GM19372 (cell line): ENCODE results near the gene TBC1D5.
"Not testable (repeated sequence)": the region's sequence is repeated elsewhere in the genome, so short reads cannot be mapped to it uniquely, and the experiment has no call there.

ENCODE experiments used
- ATAC-seq: cut with Tn5 transposase; IDR thresholded peaks from one replicate; pipeline ENCODE4 v1.9.1; 2021; ENCODE audit warnings: mild to moderate bottlenecking, low read depth, moderate library complexity; ENCODE audit not compliant: unreplicated experiment

The TBC1D5 gene

GRCh38 chr3:17724122-17724521 is 18.3 kb downstream of the TBC1D5 start:
- ATAC-seq = no peak

- no peak for ATAC-seq
Measured at GRCh38 chr3:17717411-17717810, 25.0 kb downstream of the TBC1D5 start.

- no peak for ATAC-seq
Measured at GRCh38 chr3:17714473-17714872, 28.0 kb downstream of the TBC1D5 start.

GRCh38 chr3:17709236-17709810 is 33.1 kb downstream of the TBC1D5 start:
- ATAC-seq = no peak

GRCh38 chr3:17707813-17708543 is 34.5 kb downstream of the TBC1D5 start:
- ATAC-seq = no peak

GRCh38 chr3:17705991-17706390 is 36.4 kb downstream of the TBC1D5 start:
- not testable (repeated sequence) for ATAC-seq

- not testable (repeated sequence) for ATAC-seq
Measured at GRCh38 chr3:17699815-17700214, 42.6 kb downstream of the TBC1D5 start.

- ATAC-seq = not testable (repeated sequence)
Measured at GRCh38 chr3:17695665-17696064, 46.8 kb downstream of the TBC1D5 start.

- not testable (repeated sequence) for ATAC-seq
Measured at GRCh38 chr3:17693670-17693999, 48.8 kb downstream of the TBC1D5 start.

GRCh38 chr3:17692846-17693669 is 49.4 kb downstream of the TBC1D5 start:
- ATAC-seq = not testable (repeated sequence)

- ATAC-seq = no peak
Measured at GRCh38 chr3:17687566-17687965, 54.9 kb downstream of the TBC1D5 start.

- ATAC-seq = no peak
Measured at GRCh38 chr3:17686613-17687012, 55.8 kb downstream of the TBC1D5 start.

GRCh38 chr3:17683542-17684207 is 58.8 kb downstream of the TBC1D5 start:
- no peak for ATAC-seq

- no peak for ATAC-seq
Measured at GRCh38 chr3:17680530-17680929, 61.9 kb downstream of the TBC1D5 start.

- peak; percentile 69 for ATAC-seq
Measured at GRCh38 chr3:17678116-17678741, 64.2 kb downstream of the TBC1D5 start.

- ATAC-seq = no peak
Measured at GRCh38 chr3:17674082-17674686, 68.2 kb downstream of the TBC1D5 start.

- ATAC-seq = no peak
Measured at GRCh38 chr3:17672506-17672905, 69.9 kb downstream of the TBC1D5 start.

- ATAC-seq = no peak
Measured at GRCh38 chr3:17670749-17671148, 71.7 kb downstream of the TBC1D5 start.

GRCh38 chr3:17664923-17665322 is 77.5 kb downstream of the TBC1D5 start:
- no peak for ATAC-seq

GRCh38 chr3:17656264-17656663 is 86.2 kb downstream of the TBC1D5 start:
- ATAC-seq = no peak
